PC-9 (cell line): ENCODE measurements around the gene OSMR. TPM values are rescaled to one million over a fixed set of nuclear protein-coding genes. Genes with fewer than 3 reads are reported as not detected.

Experiments used
- BruUV-seq: library from RNA; stranded (reverse); fragments of 400-500 nt; replicated peaks from 2 replicates; lab custom pipeline; 2021; lab: Mats Ljungman, UMichigan
- CTCF ChIA-PET: fragments of 300-600 bp; sonication (Branson Sonifier 250); formaldehyde crosslinking; loops from one replicate; lab custom pipeline; 2022; ENCODE audit warnings: antibody characterized with exemption; lab: Charles Lee
- POLR2A ChIA-PET: fragments of 300-600 bp; sonication (Branson Sonifier 250); formaldehyde crosslinking; loops from one replicate; lab custom pipeline; 2022; ENCODE audit warnings: antibody characterized with exemption; ENCODE audit not compliant: unreplicated experiment; lab: Charles Lee
- DNase-seq, 2 experiments: peaks; one replicate each; pipeline versions ENCODE4 v3.0.0 to v3.0.0-alpha.2; 2015 to 2022; ENCODE audit warnings: mixed read lengths in 1 of 2
- H2AFZ ChIP-seq: fragments of 200-600 bp; sonication (generic); 2 replicates; pipeline ENCODE4 v1.8.1; 2017; ENCODE audit warnings: antibody characterized with exemption
- H3F3A ChIP-seq: fragments of 200-600 bp; sonication (generic); 2 replicates; pipeline ENCODE4 v1.8.1; 2017; ENCODE audit warnings: antibody characterized with exemption, mild to moderate bottlenecking, low read depth; ENCODE audit not compliant: insufficient read depth
- H3K27ac ChIP-seq: fragments of 200-600 bp; sonication (generic); 2 replicates; pipeline ENCODE4 v1.6.1; 2016; ENCODE audit warnings: mixed run types
- H3K27me3 ChIP-seq: fragments of 200-600 bp; sonication (generic); 2 replicates; pipeline ENCODE4 v1.6.1; 2016; ENCODE audit warnings: low read depth, mixed run types; ENCODE audit not compliant: insufficient read depth
- H3K36me3 ChIP-seq: fragments of 200-600 bp; sonication (generic); 2 replicates; pipeline ENCODE4 v1.6.1; 2016; ENCODE audit warnings: low read depth, mixed run types
- H3K4me1 ChIP-seq: fragments of 200-600 bp; sonication (generic); replicated peaks from 2 replicates; pipeline ENCODE4 v1.6.1; 2016; ENCODE audit warnings: mixed run types; ENCODE audit not compliant: insufficient read depth
- H3K4me2 ChIP-seq: fragments of 200-600 bp; sonication (generic); 2 replicates; pipeline ENCODE4 v1.6.1; 2017; ENCODE audit warnings: mixed run types
- H3K4me3 ChIP-seq: fragments of 200-600 bp; sonication (generic); 2 replicates; pipeline ENCODE4 v1.6.1; 2016; ENCODE audit warnings: mixed run types
- H3K79me2 ChIP-seq: fragments of 200-600 bp; sonication (generic); 2 replicates; pipeline ENCODE4 v1.6.1; 2017; ENCODE audit warnings: low read depth, mixed run types
- H3K9me2 ChIP-seq: fragments of 200-600 bp; sonication (generic); 2 replicates; pipeline ENCODE4 v1.8.1; 2017; ENCODE audit warnings: mild to moderate bottlenecking; ENCODE audit not compliant: insufficient read depth
- H3K9me3 ChIP-seq: fragments of 200-600 bp; sonication (generic); 2 replicates; pipeline ENCODE4 v1.8.1; 2016; ENCODE audit warnings: low read depth; ENCODE audit not compliant: insufficient read depth
- H4K20me1 ChIP-seq: fragments of 200-600 bp; sonication (generic); 2 replicates; pipeline ENCODE4 v1.8.1; 2017; ENCODE audit not compliant: insufficient read depth
- CTCF ChIP-seq: fragments of 200-600 bp; sonication (generic); conservative IDR thresholded peaks from 2 replicates; pipeline ENCODE4 v1.6.1; 2017; ENCODE audit warnings: mixed run types, antibody characterized with exemption, mild to moderate bottlenecking, moderate library complexity
- EZH2 ChIP-seq: fragments of 200-600 bp; sonication (generic); IDR thresholded peaks from 2 replicates; pipeline ENCODE4 v1.8.0; 2017; ENCODE audit warnings: antibody characterized with exemption, low read depth
- intact Hi-C: fragments of 100-400 bp; cut with micrococcal nuclease; formaldehyde crosslinking; loops from one replicate; pipeline ENCODE4 v1.10.0; 2022; ENCODE audit not compliant: unreplicated experiment
- total RNA-seq: library from RNA; stranded (reverse); gene quantifications from 2 replicates; pipeline ENCODE4 v1.2.3, GENCODE V29; 2021

Gene OSMR
- total RNA-seq, 1 experiment from 2014 or later = 65.4 TPM

GRCh38 chr5:38874948-38875456 is 29.2 kb downstream of the OSMR start:
- no peak for DNase-seq
- Histone ChIP-seq H3K36me3 (peaks cover 70% of the 10 kb centered on the region), H3K4me3 (no peak overlapping the region), H2AFZ (no peak overlapping the region), H3K27ac (no peak overlapping the region), H3K4me1 (peaks cover 38% of the 10 kb centered on the region), H4K20me1 (no peaks in the 10 kb centered on the region), H3K79me2 (peaks cover 35% of the 10 kb centered on the region), H3K27me3 (no peaks in the 10 kb centered on the region), H3K9me2 (no peaks in the 10 kb centered on the region), H3K4me2 (no peak overlapping the region), H3K9me3 (peaks cover 10% of the 10 kb centered on the region; the same call in 1 of the 2 replicates), H3F3A (peaks cover 32% of the 10 kb centered on the region)
- no TSS peak for BruUV-seq
- TF ChIP-seq EZH2 (no peak), CTCF (no peak)
- ChIA-PET CTCF (no interaction called here), POLR2A (no interaction called here)
- intact Hi-C loops = no loop called here

DNA sequence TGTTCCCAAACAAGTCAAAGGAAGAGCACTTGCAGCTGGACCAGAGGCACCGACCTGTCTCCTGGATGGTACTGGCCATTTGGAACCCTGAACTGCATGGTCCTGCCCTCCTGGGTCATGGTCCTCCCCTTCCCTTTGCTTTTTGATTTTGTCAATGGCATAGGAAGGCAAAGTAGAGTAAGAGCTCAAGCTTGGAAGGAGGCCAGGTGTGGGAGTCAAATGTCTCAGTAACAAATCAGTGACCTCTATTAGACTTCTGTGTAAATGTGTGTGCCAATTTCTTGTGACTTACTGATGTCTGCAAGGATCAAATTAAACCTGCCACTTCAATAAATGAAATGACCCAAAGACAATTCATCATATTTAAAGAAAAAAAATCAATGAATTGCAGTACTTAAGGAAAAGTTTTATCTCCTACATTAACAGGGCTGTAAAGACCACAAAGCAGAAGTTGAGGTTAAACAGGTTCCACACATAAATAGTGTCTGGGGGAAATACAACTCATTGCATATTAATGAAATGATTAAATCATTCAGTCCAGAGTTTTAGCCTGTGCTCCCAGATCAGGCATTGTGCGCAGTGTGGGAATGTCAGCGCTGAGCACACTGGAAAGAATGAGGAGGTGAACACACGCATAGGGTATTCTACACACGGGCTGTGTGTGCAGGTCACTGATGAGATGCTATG is 32.7 kb downstream of the OSMR start:
- Histone ChIP-seq H3K9me2 (no peaks in the 10 kb centered on the region), H3K27me3 (no peaks in the 10 kb centered on the region), H3K9me3 (peaks cover 5% of the 10 kb centered on the region; the same call in 1 of the 2 replicates), H2AFZ (no peak overlapping the region), H3K36me3 (peaks cover 76% of the 10 kb centered on the region), H3K4me2 (no peak overlapping the region), H3F3A (peaks cover under 1% of the 10 kb centered on the region), H3K79me2 (peaks cover 29% of the 10 kb centered on the region), H3K4me1 (peaks cover 6% of the 10 kb centered on the region; the same call in 1 of the 2 replicates), H3K4me3 (no peak overlapping the region), H3K27ac (no peak overlapping the region), H4K20me1 (no peaks in the 10 kb centered on the region)
- ChIA-PET CTCF (interaction anchor here (0.6 kb wide), 1 partner anchor 436 kb away, joined by 7 read pairs; no protein-coding TSS in a partner anchor), POLR2A (no interaction called here)
- no TSS peak for BruUV-seq
- no peak for DNase-seq
- no peak for TF ChIP-seq CTCF
- intact Hi-C loops = no loop called here

DNA sequence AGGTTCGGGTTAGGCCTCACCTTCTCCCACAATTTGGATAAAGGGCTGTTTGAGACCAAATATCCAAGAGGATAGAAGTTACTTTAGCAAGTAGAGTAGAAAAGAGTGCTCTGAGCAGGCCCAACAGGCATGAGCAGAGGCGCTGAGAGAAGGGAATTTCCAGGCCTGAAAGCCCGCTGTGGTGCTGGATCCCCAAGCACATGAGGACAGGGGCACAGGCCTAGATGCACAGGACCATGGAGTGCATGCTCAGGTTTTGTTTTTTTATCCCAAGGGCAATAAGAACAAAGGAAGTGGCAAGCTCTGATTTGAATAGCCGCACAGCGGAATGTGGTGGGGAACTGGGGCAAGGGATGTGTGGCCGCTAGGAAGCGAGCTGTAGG is 33.3 kb downstream of the OSMR start:
- ChIA-PET POLR2A (no interaction called here), CTCF (no interaction called here)
- no peak overlapping the region for H3K4me2 ChIP-seq
- no peaks in the 10 kb centered on the region for H3K9me2 ChIP-seq
- no TSS peak for BruUV-seq
- no peak for DNase-seq
- H3K4me3 ChIP-seq = no peak overlapping the region
- intact Hi-C loops = no loop called here
- TF ChIP-seq CTCF (no peak), EZH2 (no peak)
- peaks cover 2% of the 10 kb centered on the region; the same call in 1 of the 2 replicates for H3K9me3 ChIP-seq
- H3K27me3 ChIP-seq = no peaks in the 10 kb centered on the region
- H3K36me3 ChIP-seq = peaks cover 78% of the 10 kb centered on the region
- no peaks in the 10 kb centered on the region for H4K20me1 ChIP-seq
- no peaks in the 10 kb centered on the region for H3F3A ChIP-seq
- H3K79me2 ChIP-seq = peaks cover 24% of the 10 kb centered on the region
- H3K4me1 ChIP-seq = 0 out of 2 replicates have a peak, but pooled peaks cover 1% of the 10 kb centered on the region
- no peak overlapping the region for H2AFZ ChIP-seq
- no peak overlapping the region for H3K27ac ChIP-seq
